Ureter (tissue), 1 donor: ENCODE measurements around the gene SSR2. TPM values are rescaled to one million over a fixed set of nuclear protein-coding genes. Genes with fewer than 3 reads are reported as not detected.
"Not testable (repeated sequence)": the region's sequence is repeated elsewhere in the genome, so short reads cannot be mapped to it uniquely, and the experiment has no call there.

Experiments
- DNase-seq: peaks from one replicate; pipeline ENCODE4 v3.0.0-alpha.2; 2020; ENCODE audit warnings: low spot score
- total RNA-seq: library from RNA; stranded (reverse); gene quantifications from one replicate; pipeline ENCODE4 v1.2.4, GENCODE V29; 2023
- donor health status: DM: yes; HTN: yes; CAD: no.

Gene SSR2
- total RNA-seq, 1 donor from 2014 or later, result 189 TPM

DNA sequence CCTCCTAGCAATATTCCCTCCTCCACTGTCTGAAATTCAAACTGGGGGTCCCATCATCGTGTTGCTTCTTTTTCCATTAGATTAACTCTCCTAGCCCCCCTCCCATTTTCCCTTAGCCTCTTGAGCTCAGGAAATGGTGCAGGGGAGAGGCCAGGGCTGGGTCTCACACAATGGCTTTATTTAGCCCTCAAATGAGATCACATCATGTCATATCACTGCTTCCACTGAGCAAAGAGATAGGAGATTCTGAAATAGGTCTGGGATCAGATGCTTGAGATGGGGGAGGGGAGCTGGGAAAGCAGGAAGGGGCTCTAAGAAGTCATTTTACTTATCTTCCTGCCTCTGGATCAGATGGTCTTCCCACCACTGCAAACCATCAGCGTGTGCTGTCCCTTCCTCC lies 24.6 kb downstream of the SSR2 start:
- no peak for DNase-seq

- no peak for DNase-seq
Measured at GRCh38 chr1:155993595-155993994, 27.2 kb downstream of the SSR2 start.

- no peak for DNase-seq
Measured at GRCh38 chr1:155990005-155990739, 30.6 kb downstream of the SSR2 start.

GRCh38 chr1:155989242-155990004 lies 31.3 kb downstream of the SSR2 start:
- DNase-seq, result peak; percentile 80

DNA sequence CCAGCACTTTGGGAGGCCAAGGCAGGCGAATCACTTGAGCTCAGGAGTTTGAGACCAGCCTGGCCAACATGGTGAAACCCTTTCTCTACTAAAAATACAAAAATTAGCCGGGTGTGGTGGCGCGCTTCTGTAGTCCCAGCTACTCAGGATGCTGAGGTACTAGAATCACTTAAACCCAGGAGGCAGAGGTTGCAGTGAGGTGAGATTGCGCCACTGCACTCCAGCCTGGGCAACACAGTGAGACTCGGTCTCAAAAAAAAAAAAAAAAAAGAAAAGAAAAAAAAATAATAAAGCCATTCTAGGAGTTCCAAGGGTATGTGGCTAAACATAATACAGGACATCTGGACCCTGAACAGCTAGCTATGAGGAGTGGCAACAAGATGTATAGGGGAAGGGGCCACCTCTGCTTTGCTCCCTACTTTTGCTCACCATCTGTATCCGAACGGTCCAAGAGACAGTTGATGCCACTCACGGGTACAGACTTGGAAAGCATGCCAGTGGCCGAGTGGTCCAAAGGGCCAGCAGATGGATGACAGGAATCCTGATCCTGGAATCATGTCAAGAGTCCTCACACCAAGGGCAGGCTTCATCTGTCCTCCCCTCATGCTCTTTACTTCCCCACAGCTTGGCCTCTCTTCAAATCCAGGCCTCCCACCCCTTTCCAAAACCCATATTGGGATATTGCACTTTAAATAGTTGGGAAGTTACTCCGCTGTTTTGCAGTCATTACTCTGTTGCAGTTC lies 35.7 kb downstream of the SSR2 start:
- not testable (repeated sequence) for DNase-seq

DNA sequence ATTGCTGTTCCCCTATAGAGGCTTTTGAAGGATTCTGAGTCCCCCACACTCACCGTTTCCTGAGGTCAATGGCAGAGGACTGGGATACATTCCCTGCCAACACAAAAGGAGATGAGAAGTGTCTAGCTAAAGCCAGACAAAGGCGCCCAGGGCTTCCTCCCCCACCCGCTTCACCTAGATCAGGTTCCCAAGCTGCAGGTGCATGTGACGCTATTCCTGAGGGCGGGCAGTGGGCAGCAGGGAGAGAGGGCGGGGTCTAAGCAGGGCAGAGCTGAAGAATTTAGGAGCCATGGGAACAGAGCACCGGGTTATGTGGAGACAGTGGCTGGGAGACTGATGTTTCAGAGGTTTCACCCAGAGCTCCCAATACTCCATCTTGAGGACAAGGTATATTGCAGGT lies 36.4 kb downstream of the SSR2 start:
- DNase-seq, result no peak

DNA sequence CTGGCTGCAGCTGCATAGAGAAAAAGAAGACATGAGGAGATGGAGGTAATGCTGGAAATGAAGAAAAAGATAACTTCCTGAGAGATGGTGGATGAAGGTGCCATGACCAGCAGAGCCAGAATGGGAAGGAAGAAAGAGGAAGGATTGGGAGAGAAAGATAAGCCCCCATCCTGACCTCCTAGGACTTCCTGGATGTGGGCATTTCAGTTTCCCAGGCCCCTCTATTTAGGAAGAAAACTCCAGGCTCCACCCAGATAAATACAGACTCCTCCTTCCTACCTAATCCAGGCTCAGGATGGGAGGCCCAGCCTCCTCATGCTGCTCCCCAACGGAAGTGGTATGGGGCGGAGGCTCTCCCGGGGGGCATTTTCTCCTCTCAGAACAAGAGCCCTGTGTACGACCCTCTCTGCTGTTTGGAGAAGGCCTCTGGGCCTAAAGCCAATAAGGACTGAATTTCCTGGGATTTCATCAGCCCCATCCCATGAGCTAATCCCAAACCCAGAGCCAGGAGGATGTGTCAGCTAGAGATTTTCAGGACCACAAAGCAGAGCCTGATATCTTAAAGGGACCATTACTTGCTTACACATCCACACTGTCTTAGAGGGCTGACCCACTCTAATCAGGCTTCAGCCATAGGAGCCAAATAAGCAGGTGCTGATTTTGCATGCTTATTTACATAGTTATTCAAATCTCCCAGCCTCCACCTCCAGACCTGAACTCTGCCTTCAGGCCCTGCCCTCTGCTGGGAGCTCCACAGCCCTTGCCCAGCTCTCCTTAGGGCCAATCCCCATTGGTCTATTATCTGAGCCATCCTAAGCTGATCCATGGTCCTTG lies 37.3 kb downstream of the SSR2 start:
- DNase-seq, result peak; percentile 74

DNA sequence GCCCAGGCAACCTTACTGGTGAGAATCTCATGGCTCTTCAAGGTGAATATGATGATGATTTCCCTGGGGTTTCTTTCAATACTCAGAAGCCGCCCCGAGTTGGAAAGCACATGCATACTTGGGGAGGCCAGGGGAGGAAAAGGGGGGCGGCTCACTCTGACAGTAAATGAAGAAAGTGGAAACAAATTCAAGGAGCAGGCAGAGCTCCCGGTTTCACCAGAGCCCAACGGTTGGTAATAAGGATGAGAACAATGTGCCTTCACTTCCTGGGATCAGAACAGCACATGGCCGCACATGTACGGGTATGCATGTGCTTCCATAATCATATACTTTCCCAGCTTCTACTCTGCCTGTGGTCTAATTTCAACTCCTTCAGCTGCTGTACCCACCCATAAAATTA lies 38.6 kb downstream of the SSR2 start:
- DNase-seq, result no peak

GRCh38 chr1:155981266-155982088 lies 39.3 kb downstream of the SSR2 start:
- DNase-seq, result no peak

- no peak for DNase-seq
Measured at GRCh38 chr1:155979597-155980343, 41.0 kb downstream of the SSR2 start.

GRCh38 chr1:155978973-155979429 lies 41.8 kb downstream of the SSR2 start:
- no peak for DNase-seq

GRCh38 chr1:155978325-155978972 lies 42.3 kb downstream of the SSR2 start, which contains the start of gene ARHGEF2:
TSS of gene ARHGEF2 (minus strand) at chr1:155978547. CDS start at chr1:155978427, 120 bp downstream.
- peak; percentile 86 for DNase-seq

GRCh38 chr1:155977690-155978324 lies 42.9 kb downstream of the SSR2 start:
- DNase-seq, result no peak

- DNase-seq, result no peak
Measured at GRCh38 chr1:155976913-155977689, 43.6 kb downstream of the SSR2 start.

DNA sequence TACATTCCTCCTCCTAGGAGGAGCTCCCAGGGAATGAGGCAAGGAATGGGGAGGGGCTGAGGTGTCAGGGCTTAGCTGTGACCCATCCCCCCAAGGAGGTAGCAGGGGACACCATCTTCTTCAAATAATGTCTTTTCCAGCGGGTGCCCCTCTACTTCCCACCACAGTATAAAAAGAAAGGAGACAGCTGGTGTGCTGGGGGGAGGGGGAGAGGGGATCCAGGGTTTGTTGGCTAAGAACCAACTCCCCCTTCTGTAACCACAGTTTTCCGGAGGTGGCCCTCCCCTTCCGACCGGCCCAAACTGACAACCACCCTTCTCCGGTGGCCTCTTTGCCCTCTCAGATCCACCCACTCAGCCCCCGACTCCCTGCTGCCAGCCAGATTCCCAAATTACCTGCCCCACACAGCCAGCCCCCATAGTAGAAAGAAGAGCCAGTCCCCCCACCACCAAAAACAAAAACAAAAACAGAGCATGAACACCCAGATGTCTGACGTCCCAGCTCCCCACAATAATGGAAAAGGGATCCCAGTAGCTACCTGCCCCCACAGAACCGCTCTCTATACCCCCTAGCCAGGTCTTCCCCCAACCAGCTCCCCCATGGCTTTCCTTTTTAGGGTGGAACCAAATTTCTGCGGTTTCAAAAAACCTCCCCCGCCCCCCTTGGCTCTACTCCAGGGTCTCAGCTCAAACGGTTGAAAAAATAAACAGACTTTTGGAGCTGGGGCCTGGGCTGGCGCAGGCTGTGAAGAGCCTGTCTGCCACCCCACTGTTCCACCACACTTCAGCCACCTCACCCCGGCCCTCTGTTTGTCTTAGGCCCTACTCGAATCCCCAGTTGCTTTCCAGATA lies 44.5 kb downstream of the SSR2 start:
- DNase-seq, result peak; percentile 80

DNA sequence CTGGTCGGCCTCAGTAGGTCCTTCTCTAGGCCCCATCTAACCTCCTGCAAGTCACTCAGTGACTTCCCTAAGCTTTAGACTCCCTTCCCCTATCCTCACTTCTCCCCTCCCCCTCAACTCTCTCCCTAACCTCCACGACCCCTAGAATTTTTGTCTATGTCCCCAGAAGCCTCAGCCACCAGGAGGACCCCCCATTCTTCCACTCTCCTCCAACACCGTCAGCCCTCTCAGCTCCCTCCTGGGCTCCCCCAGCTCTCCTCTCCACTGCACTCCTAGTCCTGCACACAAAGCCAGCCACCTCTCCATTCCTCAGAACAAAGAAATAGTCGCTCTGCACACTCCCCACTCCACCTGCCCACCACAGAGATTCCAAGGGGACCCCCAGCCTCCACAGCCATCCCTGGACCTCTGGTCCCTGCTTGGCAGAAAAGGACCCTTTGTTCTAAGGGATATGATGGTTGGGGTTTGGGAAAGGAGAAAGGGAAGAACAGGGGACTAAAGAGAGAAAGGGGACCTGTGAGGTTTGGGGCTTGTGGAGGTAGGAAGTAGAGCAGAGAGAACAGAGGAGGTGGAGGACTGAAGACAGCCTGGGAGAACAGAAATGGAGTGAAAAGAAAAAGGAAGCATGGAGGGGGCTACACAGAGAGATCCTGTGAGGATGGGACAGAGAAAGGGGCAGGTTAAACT lies 45.2 kb downstream of the SSR2 start:
- no peak for DNase-seq
